IPS DF 4.7 (cell line): ENCODE results near the gene PPP1R26.

ENCODE experiments used
- DNase-seq: peaks from one replicate; pipeline ENCODE4 v3.0.0-alpha.2; 2013; ENCODE audit warnings: low spot score; ENCODE audit errors: extremely low read depth

The PPP1R26 gene

DNA sequence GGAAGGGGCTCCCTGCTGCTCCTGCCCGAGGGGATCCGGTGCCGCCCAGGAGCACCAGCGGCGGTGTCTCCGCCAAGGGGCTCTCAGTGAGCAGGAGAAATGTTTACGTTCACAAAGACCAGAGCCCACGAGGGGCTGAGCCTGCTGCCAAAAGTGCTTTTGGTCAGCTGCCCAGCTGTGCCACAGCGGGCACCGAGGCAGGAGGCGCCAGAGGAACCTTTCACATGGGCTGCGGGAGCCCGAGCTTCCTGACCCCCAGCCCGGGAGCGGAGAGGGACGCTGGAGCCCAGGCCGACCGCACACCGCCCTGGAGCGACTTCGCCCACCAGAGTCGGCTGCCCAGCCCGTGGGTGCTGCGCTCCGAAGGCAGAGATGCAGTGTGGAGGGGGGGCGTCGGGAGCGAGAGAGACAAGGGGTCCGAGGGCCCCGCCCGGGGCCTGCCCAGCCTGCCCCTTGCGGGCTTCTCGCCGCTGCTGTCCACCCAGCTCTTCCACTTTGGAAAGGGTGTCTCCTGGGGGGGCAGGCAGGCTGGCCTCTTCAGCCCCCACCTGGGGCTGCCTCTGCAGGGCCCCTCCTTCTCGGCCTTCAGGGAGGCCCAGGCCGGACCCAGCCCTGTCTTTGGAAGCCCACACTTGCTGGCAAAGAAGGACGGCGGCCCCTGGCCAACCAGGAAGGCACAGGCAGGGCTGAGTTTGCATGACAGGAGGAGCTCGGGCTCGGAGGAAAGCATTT is 7.9 kb downstream of the PPP1R26 start:
- DNase-seq, result no peak

DNA sequence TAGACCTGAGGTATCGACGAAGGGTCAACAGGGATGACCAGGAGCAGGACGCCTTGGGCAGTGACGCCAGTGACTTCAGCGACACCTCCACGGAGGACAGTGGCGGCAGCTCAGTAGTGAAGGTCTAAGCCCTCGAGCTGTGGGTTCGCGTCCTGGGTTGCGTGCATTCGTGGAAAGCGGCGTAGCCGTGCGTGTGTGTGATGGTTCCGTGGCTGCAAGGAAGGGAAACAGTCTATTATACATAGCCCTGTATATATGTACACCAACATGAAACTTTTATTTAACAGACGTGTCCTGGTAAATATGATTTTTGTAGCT is 8.4 kb downstream of the PPP1R26 start:
- no peak for DNase-seq

DNA sequence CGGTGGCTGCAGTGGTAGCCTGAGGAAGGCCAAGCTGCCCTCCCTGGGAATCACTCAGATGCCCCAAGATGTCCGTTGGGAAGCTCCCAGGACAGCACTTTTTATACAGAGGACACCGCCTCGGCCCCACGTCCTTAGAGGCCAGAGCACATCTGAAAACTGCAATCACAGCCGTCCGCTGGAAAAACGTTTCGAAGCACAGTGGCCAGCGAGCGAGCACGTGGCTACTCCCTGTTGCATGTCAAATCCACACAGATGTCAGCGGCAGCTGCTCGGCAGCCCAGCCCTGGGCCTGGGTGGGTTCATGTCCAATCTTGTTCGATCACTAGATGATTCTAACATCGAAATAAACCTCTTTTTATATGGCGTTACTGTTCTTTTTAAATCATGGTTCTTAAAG is 8.9 kb downstream of the PPP1R26 start:
- DNase-seq, result no peak

DNA sequence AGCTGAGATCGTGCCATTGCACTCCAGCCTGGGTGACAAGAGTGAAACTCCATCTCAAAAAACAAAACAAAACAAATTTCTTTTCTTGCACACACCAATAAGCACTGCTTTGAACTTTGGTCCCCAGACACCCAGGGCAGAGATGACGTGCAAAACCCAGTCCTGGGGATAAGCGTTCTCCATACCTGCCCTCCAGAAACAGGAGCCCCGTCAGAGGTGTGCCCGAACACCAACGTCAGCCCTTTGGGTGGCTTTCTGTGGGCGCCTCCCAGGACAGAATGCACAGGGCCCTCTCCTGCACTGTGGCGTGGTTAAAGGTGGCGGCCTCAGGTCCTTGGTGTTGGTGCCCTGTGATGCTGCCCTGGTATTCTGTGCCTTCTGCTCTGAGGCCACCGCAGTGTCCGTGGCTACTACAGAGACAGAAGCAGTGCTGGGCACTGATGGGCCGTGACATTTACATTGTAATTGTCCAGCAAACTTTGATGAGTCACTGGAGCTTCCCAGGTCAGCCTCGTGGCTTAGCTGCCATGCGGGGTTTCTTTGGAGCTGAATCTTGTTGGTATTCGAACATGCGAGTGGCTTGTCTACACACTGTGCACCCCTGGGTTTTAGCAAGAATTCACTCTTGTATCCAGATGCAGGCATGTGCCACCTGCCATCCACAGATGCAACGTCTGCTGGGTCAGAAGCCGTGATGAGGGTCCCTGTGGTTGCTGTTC is 9.8 kb downstream of the PPP1R26 start:
- no peak for DNase-seq

DNA sequence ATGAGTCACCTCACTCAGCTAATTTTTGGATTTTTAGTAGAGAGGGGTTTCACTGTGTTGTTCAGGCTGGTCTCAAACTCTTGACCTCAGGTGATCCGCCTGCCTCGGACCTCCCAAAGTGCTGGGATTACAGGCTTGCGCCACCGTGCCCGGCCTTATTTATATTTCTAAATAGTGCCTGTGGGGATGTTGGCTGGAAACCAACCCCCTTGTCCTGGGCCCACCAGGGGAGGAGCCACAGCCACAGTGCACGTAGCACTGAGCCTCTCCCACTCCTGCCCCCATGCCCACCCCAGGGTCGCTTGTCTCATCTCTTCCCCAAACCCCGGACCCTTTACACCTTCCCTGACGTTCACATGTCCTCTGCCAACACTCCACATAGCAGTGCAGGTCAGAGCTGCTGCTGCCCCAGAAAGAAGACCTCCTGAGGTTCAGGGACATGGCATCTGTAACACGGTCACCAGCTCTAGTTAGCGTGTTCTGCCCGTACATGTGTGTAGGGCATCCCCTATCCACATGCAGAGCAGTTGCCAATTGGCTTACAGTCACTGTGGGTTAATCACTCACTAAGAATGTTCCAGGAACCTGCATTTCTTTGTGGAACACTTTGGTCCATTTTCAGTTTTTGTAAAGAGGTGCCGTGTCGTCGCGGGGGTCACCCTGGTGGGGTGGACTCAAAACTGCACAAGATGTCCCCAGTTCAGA is 10.7 kb downstream of the PPP1R26 start:
- DNase-seq, result no peak

DNA sequence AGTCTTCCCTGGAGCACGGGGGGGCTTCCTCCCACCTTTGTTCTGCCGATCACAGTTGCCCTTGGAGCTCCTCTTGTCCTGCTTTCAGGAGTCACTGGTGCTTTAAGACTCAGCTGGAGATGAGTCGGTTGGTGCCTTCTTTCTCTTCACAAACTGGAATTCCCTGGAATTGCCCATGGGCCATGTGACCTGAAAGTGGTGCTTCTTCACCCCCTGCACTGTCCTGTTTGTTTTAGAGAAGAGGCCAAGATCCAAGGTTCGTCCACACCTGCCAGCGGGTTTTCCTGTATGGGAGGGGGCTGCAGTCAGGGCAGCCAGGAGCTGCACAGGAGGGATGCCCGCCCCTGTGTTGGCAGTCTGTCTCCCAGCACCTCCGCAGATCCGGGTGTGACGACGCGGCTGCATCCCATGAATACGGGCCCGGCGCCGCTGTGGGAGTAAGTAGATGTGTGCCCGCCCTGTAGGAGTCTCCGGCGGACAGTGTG is 11.4 kb downstream of the PPP1R26 start:
- no peak for DNase-seq

DNA sequence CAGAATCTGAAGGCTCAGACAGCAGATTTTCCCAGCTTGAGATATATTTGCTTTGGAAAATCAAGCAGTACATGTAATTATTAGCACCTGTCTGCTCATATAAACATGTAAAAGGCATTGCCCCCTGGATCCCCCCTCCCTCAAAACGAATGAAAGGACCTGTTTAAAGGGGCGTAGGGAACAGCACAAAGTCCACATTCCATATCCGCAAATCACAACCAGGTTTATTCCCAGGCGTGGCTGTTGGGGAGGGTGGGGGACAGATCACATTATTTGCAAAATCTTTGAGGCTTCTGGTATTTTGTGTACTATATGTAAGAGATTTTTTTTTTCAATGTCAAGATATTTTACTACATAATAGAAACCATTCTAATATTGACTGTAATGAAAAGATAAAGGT is 12.2 kb downstream of the PPP1R26 start:
- DNase-seq, result no peak

DNA sequence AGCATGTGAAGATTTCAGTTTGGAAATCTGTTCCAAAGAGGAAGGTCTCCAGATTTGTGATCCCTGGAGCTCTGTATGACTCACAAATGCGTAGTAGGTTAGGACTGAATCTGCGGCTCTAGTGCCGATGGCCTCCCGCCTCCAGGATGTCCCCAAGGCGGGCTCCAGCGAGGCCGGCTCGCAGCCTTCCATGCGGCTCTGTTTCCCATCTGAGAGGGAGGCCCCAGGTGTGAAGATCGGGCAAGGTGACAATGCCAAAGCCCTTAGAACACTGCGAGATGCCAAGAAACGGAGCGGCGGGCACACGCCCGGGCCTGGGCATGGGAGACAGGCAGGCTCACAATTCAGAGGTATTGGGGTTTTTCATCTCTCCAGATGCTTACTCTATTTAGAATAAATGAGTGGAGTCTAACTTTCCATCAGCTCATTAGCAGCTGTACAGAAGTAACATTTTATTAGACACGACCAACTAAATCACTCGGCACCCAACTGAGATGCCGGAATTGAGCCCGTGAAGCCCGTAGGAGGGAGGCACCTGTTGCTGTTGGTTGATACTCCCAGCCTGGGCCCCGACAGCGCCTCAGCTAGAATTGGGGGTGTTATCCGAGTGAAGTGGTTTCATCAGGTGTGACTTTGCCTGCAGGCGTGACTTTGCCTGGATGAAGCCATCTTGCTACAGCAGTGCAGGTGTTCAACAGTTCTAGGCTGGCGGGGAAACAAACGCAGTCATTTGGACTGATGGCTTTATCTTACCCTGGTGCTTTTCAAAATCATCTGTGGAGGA is 13.5 kb downstream of the PPP1R26 start:
- DNase-seq, result no peak

DNA sequence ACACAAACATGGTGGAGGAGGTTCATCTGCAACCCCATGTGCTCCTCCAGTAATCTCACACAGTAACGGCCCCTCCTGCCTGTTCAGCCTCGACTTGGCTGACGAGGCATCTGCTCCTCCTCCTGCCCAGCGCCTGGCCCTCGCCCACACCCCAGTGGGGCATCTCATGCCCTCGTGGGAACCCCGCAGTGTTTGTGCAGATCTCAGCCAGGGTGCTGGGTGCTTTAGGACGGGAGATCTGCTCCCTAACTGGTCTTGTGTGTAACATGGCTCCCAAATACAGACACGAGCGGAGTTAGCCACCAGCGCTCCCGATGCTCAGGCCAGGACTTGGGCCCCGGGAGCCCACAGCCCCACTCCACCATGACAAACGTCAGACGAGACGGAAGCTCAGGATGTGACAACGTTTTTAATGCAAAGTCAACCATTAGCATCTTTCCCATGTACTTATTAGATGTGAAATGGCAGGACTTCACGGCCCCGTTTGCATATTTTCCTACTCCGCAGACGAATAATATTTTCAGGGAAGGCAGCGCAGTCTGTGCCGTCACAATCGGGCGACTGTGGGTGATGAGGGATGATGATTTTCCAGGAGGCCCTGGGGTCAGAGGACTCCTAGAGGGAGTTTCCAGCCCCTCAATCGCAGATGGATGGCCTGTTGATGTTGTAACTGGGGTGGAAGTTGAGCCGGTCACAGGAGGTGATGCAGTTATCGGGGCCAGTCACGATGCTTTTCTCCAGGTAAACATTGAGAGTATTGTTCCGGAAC is 15.4 kb downstream of the PPP1R26 start:
- DNase-seq, result no peak

DNA sequence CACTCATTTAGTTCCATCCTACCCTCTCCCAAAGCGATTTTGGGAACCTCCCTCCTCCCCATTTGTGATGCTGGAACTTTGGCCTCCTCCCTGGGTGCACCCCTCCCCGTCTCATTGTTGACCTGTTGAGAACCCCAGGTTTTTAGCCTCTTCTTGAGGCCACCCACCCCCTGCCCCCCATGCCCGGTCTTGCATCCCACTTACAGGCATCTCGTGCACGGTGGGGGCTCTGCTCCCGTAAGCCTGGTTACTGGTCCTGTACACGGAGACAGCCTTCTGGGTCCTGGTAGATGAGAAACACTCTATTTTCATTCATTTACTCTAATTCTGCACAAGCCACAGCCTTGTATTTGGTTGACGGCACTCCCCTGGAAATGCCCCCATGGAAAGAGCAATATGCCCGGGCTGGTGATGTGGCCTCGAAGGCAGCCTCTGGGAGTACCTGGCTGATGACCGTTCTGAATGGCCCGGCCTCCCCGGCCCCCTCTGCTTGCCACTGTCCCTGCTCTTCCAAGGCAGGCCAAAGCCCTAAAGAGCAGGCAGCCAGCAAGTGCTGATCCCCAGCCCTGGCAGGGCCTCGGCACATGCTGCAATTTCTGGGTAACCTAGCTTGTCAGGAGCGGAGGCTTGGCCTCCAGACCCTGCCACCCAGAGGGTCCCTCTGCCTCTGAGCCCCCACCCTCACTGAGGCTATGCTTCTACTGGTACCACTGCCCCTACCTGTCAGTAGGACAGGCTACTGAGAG is 19.0 kb downstream of the PPP1R26 start:
- no peak for DNase-seq

DNA sequence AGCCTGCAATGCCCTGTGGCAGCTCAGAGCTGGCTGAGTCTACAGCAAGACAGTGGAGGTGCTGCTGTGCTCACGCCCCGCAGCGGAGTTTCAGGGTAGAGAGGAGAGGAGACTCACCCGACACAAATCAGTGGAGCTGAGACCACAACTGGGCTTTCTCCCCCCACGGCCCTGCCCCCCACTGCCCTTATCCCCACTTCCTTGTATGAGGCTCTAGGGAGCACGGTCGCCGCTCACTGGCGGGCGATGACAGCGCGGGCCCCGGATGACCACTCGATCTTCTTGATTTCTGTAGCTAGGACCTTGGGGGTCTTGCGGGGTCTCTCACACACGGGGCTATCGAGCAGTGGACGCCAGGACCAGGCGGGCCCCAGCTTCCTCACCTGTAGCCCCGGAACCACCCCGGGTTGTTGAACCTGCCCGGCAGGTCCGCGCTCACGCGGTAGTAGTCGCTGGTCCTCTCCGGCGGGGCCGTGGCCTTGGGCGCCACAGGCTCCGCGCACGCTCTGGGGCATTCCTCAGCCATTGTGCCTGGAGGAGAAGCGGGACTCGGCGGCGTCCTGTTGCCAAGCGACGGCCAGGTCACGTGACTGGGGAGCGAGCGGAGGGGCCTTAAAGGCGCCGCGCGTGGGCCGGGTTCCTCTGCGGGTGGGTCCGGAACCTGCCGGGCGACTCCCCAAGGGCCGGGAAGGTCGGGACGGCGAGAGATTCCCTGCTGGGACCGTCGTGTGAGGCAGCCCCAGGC is 19.9 kb downstream of the PPP1R26 start:
- DNase-seq, result no peak

DNA sequence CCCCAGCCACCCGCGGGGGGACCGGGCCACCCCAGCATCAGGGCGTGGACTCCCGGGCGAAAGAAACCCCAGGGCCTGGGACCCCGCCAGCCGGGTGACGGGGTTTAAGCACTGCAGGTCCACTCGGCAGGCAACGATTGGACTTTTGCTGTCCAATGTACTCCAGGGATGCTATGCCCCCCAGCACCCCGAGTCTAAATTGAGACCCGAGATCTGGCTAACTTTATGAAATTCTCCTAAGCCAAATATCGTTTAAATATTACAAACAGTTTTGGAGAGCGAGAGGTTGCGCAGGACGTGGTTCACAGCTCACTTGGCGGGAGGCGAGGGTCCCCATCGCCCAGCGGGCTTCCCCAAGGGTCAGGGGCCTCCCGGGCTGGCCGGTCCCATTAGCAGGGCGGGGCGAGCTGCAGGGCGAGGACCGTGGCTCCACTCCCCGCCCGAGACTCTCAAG is 20.5 kb downstream of the PPP1R26 start:
- no peak for DNase-seq

DNA sequence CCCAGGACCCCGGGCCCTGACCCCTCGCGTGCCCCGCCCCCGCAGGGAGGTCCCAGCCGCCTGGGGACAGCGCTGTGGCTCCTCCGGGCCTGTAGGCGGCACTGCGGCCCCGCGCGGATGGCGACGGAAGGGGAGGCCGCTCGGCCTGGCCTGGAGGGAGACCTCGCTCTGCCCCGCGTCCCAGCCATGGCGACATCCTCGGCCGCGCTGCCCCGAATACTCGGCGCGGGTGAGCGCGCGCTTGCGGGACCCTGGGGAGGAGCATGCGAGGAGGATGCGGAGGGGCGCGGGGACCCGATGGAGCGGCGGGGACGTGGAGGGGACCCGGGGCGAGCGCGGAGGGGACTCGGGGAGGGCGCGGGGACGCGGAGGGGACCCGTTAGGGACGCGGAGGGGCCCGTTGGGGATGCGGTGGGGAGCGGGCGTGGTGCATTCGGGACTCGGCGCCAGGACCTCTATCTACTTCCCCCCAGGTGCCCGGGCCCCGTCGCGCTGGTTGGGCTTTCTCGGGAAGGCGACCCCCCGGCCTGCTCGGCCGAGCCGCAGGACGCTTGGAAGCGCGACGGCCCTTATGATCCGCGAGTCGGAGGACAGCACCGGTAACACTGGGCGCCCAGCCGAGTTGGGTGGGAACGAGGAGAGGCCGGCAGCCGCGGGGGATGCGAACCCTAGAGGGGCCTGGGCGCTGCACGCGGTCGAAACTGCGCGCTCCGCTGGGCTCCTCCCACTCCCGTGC is 21.1 kb downstream of the PPP1R26 start, which contains the start of gene MRPS2:
Gene MRPS2 (plus strand): TSS at position 158 of the 736 bp plus-strand sequence. CDS start 29 bp downstream, at position 187.
- DNase-seq, result no peak

DNA sequence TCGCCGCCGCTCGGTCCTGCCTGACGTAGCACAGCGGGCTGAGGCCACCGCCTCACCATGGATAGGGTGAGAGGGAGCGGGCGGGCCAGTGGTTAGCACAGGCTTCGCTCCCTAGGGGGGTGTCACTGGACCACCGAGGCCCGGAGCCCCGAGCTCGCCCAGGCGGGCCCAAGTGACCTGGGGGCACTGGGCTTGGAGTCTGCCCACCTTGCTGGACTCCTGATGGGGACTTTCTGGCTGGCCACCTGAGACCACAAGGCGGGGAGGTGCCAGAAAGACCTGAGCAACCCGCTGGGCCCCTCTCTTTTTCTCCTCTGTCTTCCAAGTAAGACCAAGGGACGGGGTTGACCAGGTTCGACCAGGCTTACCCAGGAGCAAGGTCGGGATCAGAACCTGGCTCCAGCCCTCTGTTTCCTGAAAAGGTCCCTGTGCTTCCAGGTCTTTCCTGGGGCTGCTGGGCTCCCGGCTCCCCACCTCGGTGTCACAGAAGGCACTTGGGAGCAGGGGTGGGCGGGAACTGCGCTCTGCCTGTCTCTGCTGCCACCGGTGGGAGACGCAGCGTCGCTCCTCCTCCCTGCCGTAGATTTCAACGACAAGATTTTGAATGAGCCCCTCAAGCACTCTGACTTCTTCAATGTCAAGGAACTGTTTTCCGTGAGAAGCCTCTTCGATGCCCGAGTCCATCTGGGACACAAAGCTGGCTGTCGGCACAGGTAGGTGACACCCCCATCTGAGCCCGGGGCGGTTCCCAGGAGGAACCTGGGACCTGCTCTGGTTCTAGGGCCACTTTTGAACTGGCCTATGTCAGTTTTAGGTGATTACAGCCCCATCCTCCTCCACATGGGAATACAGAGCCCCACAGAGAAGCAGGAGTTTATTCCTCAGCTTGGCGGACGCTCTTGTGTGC is 21.9 kb downstream of the PPP1R26 start:
- DNase-seq, result no peak

DNA sequence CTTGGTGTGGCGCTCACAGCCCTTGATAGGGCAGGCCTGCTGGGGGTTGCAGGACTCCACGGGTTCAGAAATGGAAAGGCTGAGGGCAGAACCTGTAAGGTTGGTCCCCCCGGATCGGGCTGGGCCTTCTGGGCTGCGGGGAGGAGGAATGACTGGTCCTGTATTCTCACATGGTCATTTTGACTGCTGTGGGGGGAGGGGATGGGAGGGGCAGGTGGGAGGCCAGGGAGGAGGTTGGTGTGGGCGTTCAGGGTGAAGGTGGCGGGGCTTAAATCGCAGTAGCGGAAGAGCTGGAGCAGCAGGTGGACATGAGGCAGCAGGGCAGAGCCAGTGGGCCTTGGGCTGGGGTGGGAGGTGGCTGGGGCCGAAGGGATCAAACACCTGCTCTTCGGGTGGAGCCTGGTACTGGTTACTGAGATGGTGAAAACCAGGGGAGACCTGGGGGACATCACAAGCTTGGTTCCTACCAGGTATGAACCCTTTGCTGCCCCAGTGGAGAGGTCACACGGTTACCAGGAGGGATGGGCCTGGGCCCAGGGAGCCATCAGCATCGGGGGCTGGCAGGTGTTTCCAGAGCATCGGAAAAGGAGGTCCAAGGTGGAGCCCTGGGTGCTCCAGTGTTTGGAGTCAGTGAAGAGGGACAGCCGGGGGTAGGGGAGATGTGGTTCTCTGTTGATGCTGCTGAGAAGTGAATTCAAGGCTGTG is 22.7 kb downstream of the PPP1R26 start:
- DNase-seq, result no peak

DNA sequence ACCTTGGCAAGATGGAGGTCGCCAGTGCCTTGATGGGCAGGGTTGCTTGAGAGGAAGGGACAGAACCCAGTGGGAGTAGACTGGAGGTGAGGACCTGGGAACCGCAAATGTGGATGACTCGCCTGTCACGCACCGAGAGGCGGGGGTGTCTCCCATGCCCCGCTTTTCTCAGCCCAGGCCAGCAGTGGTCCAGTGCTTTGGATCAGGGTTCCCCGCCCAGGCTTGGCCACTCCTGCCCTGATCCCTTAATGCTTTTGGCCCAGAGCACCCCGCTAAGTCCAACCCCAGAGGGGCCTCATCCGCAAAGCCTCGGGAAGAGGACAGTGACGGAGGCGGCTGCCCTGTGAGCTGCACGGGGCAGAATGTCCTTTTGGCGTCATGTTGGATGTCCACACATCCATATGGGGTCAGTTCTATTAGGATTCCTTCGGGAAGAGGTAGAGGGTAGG is 23.3 kb downstream of the PPP1R26 start:
- no peak for DNase-seq
